Endodermal cell (in vitro differentiated cells): ENCODE results near the gene CAMKK2. TPM values are rescaled to one million over a fixed set of nuclear protein-coding genes. Genes with fewer than 3 reads are reported as not detected.
"Not testable (repeated sequence)": the region's sequence is repeated elsewhere in the genome, so short reads cannot be mapped to it uniquely, and the experiment has no call there.

Experiments
- DNase-seq: peaks from one replicate; pipeline ENCODE4 v3.0.0-alpha.2; 2017
- H3K27ac ChIP-seq: 2 replicates; pipeline ENCODE4 v1.5.1; 2013; ENCODE audit warnings: mild to moderate bottlenecking, low read depth, low read length, moderate library complexity
- H3K27me3 ChIP-seq: 2 replicates; pipeline ENCODE4 v1.6.1; 2013; ENCODE audit warnings: mild to moderate bottlenecking, low read length, moderate library complexity; ENCODE audit not compliant: insufficient read depth, control insufficient read depth, poor library complexity, severe bottlenecking
- H3K36me3 ChIP-seq: 2 replicates; pipeline ENCODE4 v1.7.0; 2013; ENCODE audit warnings: mild to moderate bottlenecking, low read length, moderate library complexity; ENCODE audit not compliant: control insufficient read depth, insufficient read depth
- H3K4me1 ChIP-seq: one replicate; pipeline ENCODE4 v1.7.0; 2013; ENCODE audit warnings: low read length; ENCODE audit not compliant: control insufficient read depth, insufficient read depth
- H3K4me3 ChIP-seq: 2 replicates; pipeline ENCODE4 v1.5.1; 2013; ENCODE audit warnings: mild to moderate bottlenecking, low read length, moderate library complexity
- H3K9ac ChIP-seq: 2 replicates; pipeline ENCODE4 v1.6.1; 2013; ENCODE audit warnings: mild to moderate bottlenecking, low read length, moderate library complexity; ENCODE audit not compliant: poor library complexity, severe bottlenecking; ENCODE audit errors: extremely low read depth
- H3K9me3 ChIP-seq: 2 replicates; pipeline ENCODE4 v1.6.1; 2013; ENCODE audit warnings: mild to moderate bottlenecking, low read length, moderate library complexity; ENCODE audit not compliant: control insufficient read depth
- H3K27ac Mint-ChIP-seq: 2 replicates; pipeline ENCODE4 v1.8.0; 2020; ENCODE audit warnings: mixed read lengths
- H3K27me3 Mint-ChIP-seq: 2 replicates; pipeline ENCODE4 v1.8.0; 2021; ENCODE audit warnings: mild to moderate bottlenecking, mixed read lengths; ENCODE audit not compliant: insufficient read depth
- H3K36me3 Mint-ChIP-seq: 2 replicates; pipeline ENCODE4 v1.8.0; 2020; ENCODE audit warnings: low read depth, mixed read lengths
- H3K4me1 Mint-ChIP-seq: 2 replicates; pipeline ENCODE4 v1.8.0; 2020; ENCODE audit warnings: mixed read lengths
- H3K4me3 Mint-ChIP-seq: 2 replicates; pipeline ENCODE4 v1.8.0; 2020; ENCODE audit warnings: mild to moderate bottlenecking, moderate library complexity, mixed read lengths
- H3K9me3 Mint-ChIP-seq: 2 replicates; pipeline ENCODE4 v1.8.0; 2020; ENCODE audit warnings: mild to moderate bottlenecking, mixed read lengths
- WGBS, 2 experiments: methylation state at CpG; one replicate each; pipeline versions ENCODE4 v1.1.5 to v1.1.7; 2013; ENCODE audit warnings: missing lambda C conversion rate in 2 of 2, mixed read lengths in 1 of 2; ENCODE audit not compliant: insufficient coverage in 1 of 2, insufficient read length in 1 of 2; 5-methylcytosine and 5-hydroxymethylcytosine counted together
- total RNA-seq, 2 donors: library from RNA; stranded (reverse); fragmentation: NEBNext Ultra II Directional in 1 of 2; extraction: Animal tissue kit (Norgen Biotek cat#: 25700) in 1 of 2; gene quantifications; 2 replicates in 1 of 2; 3 replicates in 1 of 2; pipeline ENCODE4 v1.2.1, GENCODE V29; 2021
- TF ChIP-seq, protein P1 (sequence below): fragments of 200-600 bp; sonication (generic); conservative IDR thresholded peaks from 2 replicates; pipeline ENCODE4 v1.5.0; 2021; ENCODE audit warnings: antibody characterized with exemption, mild to moderate bottlenecking

Gene CAMKK2
- total RNA-seq, 2 donors from 2014 or later, result 95.8 to 113 TPM

DNA sequence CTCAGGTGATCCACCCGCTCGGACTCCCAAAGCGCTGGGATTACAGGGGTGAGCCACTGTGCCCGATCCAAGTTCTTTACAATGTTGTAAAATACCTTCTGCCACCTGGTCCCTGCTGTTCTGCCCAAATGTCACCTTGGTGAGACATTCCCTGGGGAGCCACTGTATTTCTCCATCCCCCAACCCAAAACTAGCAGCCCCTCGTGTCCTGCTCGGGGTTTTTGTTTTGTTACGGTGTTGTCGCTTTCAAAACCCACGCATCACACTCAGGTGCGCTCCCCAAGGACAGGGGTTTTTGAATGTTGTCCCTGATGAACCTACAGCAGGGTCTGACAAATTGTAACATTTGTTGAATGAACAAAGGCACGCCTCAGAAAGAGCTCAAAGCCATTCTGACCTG lies 37.4 kb downstream of the CAMKK2 start:
- no peaks in the 10 kb centered on the region for H3K4me1 ChIP-seq
- TF ChIP-seq, protein P1, sequence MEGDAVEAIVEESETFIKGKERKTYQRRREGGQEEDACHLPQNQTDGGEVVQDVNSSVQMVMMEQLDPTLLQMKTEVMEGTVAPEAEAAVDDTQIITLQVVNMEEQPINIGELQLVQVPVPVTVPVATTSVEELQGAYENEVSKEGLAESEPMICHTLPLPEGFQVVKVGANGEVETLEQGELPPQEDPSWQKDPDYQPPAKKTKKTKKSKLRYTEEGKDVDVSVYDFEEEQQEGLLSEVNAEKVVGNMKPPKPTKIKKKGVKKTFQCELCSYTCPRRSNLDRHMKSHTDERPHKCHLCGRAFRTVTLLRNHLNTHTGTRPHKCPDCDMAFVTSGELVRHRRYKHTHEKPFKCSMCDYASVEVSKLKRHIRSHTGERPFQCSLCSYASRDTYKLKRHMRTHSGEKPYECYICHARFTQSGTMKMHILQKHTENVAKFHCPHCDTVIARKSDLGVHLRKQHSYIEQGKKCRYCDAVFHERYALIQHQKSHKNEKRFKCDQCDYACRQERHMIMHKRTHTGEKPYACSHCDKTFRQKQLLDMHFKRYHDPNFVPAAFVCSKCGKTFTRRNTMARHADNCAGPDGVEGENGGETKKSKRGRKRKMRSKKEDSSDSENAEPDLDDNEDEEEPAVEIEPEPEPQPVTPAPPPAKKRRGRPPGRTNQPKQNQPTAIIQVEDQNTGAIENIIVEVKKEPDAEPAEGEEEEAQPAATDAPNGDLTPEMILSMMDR, result no peak
- 95 to 96% methylated on average over 11 of the region's 11 CpGs for WGBS, 2 experiments
- no peaks in the 10 kb centered on the region for H3K27me3 Mint-ChIP-seq
- H3K27me3 ChIP-seq, result no peaks in the 10 kb centered on the region
- peaks cover 70% of the 10 kb centered on the region for H3K36me3 ChIP-seq
- no peak overlapping the region for H3K4me3 ChIP-seq
- H3K4me1 Mint-ChIP-seq, result no peaks in the 10 kb centered on the region
- no peaks in the 10 kb centered on the region for H3K9me3 ChIP-seq
- H3K9ac ChIP-seq, result no peak overlapping the region
- H3K27ac Mint-ChIP-seq, result no peak overlapping the region
- no peak overlapping the region for H3K27ac ChIP-seq
- no peak overlapping the region for H3K4me3 Mint-ChIP-seq
- peaks cover 81% of the 10 kb centered on the region for H3K36me3 Mint-ChIP-seq
- no peaks in the 10 kb centered on the region for H3K9me3 Mint-ChIP-seq
- no peak for DNase-seq

DNA sequence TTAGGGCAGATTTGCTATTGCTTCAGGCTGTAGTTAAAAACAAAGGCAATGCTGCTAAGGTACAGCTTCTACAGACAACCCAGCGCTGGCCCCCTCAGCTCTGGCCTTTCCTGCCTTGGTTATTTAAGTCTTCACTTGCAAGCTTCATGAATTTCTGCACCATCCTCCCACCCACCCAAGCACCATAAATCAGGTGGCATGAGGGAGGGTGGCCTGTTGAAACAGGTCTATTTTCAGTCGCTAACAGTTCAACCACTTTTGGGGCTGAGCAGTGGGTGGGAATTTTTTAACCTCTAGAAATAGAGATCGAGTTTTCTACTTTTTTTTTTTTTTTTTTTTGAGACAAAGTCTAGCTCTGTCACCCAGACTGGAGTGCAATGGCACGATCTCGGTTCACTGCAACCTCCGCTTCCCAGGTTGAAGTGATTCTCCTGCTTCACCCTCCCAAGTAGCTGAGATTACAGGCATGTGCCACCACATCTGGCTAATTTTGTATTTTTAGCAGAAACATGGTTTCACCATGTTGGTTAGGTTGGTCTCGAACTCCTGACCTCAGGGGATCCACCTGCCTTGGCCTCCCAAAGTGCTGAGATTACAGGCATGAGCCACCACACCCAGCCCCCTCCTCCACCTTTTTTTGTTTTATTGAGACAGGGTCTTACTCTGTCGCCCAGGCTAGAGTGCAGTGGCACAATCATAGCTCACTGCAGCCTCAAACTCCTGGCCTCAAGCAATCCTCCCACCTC lies 38.6 kb downstream of the CAMKK2 start:
- not testable (repeated sequence) for H3K27me3 ChIP-seq, H3K9ac ChIP-seq, H3K9me3 ChIP-seq, H3K4me3 ChIP-seq, H3K27ac ChIP-seq, H3K9me3 Mint-ChIP-seq, H3K4me1 Mint-ChIP-seq, H3K27ac Mint-ChIP-seq, H3K4me1 ChIP-seq, DNase-seq, H3K4me3 Mint-ChIP-seq, H3K27me3 Mint-ChIP-seq
- H3K36me3 Mint-ChIP-seq, result peaks cover 85% of the 10 kb centered on the region
- 93 to 100% methylated on average over 3 to 8 of the region's 8 CpGs for WGBS, 2 experiments
- H3K36me3 ChIP-seq, result peaks cover 69% of the 10 kb centered on the region

DNA sequence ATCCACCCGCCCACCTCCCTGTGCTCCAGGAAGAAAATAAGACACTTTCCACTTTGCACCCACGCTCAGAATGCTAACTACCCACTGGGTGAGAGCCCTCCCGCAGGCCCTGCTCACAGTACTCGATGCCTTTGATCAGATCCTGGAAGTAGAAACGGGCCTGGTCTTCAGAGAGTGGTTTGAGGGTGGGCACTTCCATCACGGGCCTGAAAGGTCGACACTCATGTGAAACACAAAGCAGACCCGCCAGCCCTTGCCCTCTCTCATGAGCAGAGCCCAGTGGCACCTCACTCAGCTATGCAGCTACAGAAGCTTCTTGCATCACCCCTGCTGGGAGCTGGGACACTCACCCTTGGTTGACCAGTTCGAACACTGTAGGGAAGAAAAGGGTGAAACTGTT lies 41.1 kb downstream of the CAMKK2 start:
- Histone ChIP-seq H3K27me3 (no peaks in the 10 kb centered on the region), H3K9ac (no peak overlapping the region), H3K9me3 (no peaks in the 10 kb centered on the region), H3K36me3 (peaks cover 73% of the 10 kb centered on the region), H3K4me3 (no peak overlapping the region), H3K27ac (no peak overlapping the region), H3K4me1 (no peaks in the 10 kb centered on the region)
- no peaks in the 10 kb centered on the region for H3K9me3 Mint-ChIP-seq
- TF ChIP-seq, protein P1, result no peak
- H3K36me3 Mint-ChIP-seq, result peaks cover 85% of the 10 kb centered on the region
- no peaks in the 10 kb centered on the region for H3K4me1 Mint-ChIP-seq
- no peak for DNase-seq
- 92 to 98% methylated on average over 7 to 9 of the region's 9 CpGs for WGBS, 2 experiments
- no peak overlapping the region for H3K27ac Mint-ChIP-seq
- H3K27me3 Mint-ChIP-seq, result no peaks in the 10 kb centered on the region
- H3K4me3 Mint-ChIP-seq, result no peak overlapping the region
